Inflammatory macrophage (primary cell): ENCODE data around the gene OSBPL3.
A peak's percentile ranks its signal among the peaks of the same experiment; 100 is the strongest.

Source experiments
- DNase-seq, 2 donors: peaks; one replicate each; pipeline ENCODE4 v3.0.0-alpha.2; 2020 to 2022

Gene OSBPL3

GRCh38 chr7:24949884-24950283 is 30.1 kb downstream of the OSBPL3 start:
- no peak for DNase-seq

DNA sequence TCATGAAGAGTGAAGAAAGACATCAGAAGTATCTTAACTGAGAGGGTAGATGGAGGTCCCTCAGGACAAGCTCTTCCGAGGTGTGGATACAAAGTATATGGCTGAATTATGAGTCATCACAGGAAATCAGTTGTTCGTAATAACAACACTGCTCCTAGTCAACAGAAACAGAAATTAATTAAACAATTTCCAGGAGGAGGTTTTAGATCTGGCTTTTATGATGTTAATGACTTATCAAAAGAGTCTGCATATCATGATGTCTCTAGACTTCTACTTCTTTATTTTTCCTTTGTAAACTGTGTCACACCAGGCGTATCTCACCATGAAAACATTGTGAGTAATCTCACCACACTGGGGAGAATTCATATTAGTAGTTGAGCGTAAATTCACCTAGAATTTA is 31.2 kb downstream of the OSBPL3 start:
- DNase-seq = no peak

- no peak for DNase-seq
Measured at GRCh38 chr7:24946467-24946866, 33.5 kb downstream of the OSBPL3 start.

DNA sequence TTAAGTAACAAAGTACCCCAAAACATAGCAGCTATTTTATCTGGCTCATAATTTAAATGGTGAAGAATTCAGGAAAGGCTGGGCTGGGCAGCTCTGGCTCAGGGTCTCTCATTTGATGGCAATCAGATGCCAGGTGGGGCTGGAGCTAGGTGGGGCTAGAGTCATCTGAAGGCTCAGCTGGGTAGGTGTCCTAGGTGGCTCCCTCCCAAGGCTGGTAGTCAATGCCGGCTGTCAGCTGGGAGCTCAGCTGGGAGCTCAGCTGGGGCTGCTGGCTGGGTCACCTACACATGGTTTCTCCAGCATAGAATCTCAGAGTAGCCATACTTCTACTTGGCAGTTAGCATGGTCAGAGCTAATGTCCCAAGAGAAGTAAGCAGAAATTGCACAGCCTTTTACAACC is 34.1 kb downstream of the OSBPL3 start:
- no peak for DNase-seq

DNA sequence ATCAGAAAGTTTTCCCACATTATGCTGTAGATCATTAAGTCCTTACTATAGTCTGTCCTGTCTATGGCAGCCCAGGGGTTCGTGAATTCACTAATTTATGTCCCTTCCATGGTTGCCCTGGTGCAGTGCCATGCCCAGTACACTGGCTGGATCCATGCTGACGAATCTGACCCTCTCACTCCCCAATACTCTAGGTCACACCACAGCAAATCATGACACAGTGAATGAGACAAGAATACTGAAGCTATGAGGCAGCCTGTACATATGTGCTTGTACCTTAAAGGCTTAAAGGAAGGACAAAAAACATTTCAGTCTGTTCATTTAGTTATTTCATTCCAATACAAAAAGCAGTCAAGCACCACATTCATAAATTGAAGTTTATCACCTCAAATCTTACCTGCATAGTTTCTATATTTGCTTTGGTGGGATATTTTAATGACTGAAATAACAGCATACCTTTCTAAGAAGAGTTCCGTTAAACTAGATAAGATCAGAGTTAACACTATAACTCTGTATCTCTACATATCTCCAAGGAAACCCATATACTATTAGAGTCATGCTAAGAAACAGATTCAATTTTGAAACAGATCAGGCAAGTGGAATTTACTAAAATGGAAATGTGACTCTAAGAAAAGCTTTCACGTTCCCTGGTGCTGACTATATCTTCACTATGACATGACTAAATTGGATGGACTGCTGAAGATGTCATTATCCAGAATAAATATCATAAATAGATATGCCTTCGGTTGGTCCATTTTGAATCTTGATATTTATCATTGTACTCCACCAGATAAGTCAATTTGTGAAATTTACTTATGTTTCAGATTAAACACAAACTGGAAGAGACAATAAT is 36.7 kb downstream of the OSBPL3 start:
- no peak for DNase-seq

- DNase-seq = no peak
Measured at GRCh38 chr7:24942226-24942625, 37.8 kb downstream of the OSBPL3 start.

DNA sequence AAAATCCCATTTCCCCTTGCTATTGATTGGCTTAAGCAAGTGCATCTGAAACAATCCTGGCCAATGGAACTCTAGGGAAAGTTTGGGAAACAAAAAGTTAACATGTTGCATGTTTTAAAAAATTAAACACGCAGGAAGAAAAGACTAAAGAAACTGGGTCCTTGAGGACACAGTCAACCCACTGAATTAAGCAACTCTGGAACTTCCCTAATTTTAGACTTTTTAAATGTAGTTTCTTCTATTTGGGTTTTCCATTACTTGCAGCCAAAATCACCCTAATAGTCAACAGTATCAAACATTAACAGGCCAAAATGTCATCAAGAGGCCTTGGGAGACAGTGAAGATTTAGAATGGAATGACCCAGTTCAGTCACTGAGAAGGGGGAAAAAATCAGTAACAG is 40.6 kb downstream of the OSBPL3 start:
- peak; percentile 50 to 65 for DNase-seq

GRCh38 chr7:24936121-24936824 is 43.7 kb downstream of the OSBPL3 start:
- no peak for DNase-seq

DNA sequence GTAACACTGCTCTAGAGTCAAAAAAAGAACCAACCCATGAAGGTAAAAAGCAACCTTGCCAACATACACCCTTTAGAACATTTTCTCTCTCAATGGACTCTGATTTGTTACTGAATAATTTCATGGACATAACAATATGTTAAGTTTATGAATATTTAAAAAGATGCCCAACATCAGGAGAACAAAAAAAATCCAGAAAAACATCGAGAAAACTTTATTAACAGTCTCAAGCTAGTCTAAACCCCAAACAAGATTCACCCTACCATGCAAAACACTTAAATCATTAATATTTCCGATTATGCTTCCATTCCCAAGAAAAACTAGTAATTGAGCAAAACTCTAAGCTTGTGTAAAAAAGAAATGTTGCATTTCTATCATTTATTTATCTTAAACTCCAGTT is 46.7 kb downstream of the OSBPL3 start:
- DNase-seq = no peak

DNA sequence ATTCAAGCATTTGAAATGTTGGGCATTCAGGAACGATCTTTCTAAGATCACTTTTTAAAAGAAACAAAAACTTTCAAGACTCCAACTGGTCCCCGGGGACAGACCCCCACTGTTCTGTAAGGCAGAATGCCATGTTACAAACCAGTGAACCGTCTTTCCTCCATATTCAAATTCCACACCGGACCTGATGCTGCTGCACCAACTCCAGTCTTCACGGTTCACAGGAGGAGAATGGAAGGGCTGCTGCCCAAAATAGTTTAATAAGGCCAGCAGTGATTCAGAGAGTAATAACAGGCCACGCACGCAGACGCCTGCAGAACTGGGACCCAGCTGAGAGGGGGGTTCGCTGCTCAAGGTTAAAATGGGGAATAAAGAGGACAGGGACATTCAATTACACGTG is 47.2 kb downstream of the OSBPL3 start:
- no peak for DNase-seq

- no peak for DNase-seq
Measured at GRCh38 chr7:24932389-24932788, 47.6 kb downstream of the OSBPL3 start.

- DNase-seq = no peak
Measured at GRCh38 chr7:24931844-24932243, 48.1 kb downstream of the OSBPL3 start.

DNA sequence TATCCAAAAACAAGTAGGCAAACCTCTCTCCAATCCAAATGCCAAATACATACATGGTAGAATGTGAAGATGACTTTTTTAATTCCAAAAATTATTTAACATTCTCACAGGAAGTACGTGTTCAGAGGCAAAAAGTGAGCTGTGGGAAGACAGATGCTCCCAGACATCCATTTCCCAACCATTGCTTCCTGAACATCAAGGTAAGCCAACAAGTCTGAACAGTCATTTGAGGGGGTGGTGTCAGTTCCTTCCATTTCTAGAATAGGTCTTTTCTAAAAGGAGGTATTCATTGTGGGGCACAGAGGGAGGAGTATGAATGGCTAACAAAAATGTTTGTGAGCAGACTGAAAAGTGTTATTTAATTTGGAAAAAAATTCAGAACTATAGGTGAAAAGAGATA is 49.1 kb downstream of the OSBPL3 start:
- DNase-seq = no peak

- no peak for DNase-seq
Measured at GRCh38 chr7:24926623-24927524, 53.1 kb downstream of the OSBPL3 start.

GRCh38 chr7:24924375-24924774 is 55.6 kb downstream of the OSBPL3 start:
- DNase-seq = peak; percentile 19 to 57

DNA sequence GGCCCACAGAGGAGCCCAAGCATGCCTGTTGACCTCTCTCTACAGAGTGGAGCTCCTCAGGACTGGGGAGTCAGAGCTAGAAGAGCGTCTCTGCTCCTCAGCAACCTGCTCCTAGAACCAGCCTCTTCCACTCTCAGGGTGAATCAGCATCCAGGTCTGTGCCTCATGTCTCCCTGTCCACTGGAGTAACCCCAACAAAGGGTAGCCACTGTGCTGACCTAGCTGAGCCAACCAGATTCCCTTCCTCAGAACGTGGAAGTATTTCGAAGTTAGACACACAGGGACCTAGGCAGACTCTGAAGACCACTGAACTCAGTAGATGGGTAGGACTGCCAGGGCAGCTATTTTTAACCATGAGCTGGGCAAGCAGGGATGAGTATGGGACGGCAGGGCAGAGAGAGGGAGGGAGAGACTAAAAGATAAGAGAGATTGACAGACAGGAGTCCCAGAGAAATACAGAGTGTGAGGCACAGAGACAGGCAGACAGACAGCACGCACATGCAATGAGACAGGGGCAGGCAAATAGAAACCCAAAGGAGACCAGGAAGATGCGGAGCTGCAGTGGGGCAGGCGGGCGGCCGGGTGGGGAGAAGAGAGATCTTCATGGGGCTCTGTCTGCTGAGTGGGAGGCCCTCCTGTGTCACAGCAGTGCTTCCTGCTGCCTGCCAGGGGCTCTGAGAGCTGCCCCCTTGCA is 56.7 kb downstream of the OSBPL3 start:
- DNase-seq = no peak

DNA sequence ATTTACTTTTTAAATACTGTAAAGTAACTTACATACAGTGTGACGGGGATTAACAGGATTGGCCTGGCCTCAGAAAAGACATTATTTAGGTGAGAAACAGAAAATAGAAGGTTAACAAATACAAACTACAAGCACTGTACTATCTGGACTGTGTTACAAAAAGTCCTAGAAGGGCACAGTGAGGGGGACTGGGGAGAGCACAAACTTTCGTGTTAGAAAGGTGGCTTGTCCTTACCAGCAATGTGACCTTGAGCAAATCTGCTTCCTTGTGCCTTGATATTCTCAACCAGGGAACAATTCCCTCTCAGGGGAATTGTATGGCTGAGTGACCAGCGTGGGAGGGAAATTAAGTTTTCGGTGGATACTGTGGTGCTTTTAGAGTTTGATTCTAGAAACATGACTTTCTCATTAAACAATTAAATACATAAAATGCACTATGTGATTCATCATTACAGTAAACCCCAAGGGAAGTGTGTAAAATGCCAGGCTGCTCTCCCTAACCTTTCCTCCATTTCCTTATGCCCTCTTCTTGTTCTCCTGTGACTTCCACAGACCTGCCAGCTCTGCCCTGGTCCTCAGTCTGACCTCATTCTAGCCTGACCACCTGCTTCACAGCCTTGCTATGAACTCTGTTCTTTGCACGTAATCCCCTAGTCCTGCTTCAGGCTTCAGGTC is 57.7 kb downstream of the OSBPL3 start:
- DNase-seq = no peak

- DNase-seq = peak in 1 of 2 donors; percentile 32
Measured at GRCh38 chr7:24921362-24921679, 58.7 kb downstream of the OSBPL3 start.

GRCh38 chr7:24920451-24921361 is 59.3 kb downstream of the OSBPL3 start:
- DNase-seq = peak; percentile 25 to 64

DNA sequence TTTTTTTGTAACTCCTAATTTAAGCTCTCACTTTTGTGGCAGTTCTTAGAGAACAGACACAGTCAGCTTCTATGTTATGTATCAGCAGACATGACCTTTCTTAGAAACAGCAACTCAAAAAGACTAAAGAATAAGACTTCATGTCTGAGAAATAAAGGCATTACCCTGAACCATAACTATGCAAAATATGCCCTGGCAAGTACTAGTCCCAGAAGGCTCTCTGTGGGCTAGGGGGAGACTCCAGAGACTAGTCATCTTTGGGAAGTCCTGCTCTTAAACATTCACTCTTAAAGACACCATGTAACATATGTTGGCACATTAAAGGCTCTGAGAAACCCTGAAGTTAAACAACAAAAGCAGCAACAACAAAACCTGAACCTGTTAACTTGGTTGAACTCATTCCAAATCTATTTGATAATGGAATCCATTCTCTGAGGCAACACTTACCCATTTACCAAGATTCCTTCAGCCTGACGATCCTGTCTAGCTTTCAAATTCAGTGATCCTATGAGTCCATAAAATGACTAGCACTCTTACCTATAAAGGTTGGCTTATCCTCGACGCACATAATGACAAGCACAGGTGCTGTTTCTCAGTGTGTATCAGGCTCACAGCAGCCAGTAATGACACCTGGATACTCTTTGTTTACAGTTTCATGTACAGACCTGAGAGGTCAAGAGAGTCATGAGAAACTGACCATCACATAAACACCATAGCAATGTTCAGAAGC is 62.3 kb downstream of the OSBPL3 start:
- DNase-seq = no peak
